Measurements from ENCODE around the gene SCGB1C1.
"Not testable (repeated sequence)": the region's sequence is repeated elsewhere in the genome, so short reads cannot be mapped to it uniquely, and the experiment has no call there.

Gene SCGB1C1

GRCh38 chr11:192674-193128 is at the start of gene SCGB1C1:
SCGB1C1 (plus strand) TSS chr11:193078; CDS start chr11:193100, 22 bp downstream.
- DNase-seq (ENCODE audit: low spot score) = not testable (repeated sequence)

- not testable (repeated sequence) for DNase-seq (ENCODE audit: low spot score)
Observed at GRCh38 chr11:180242-180641, 12.6 kb upstream of the SCGB1C1 start.

- not testable (repeated sequence) for DNase-seq (ENCODE audit: low spot score)
Observed at GRCh38 chr11:189200-189783, 3.6 kb upstream of the SCGB1C1 start.

- not testable (repeated sequence) for DNase-seq (ENCODE audit: low spot score)
Observed at GRCh38 chr11:189843-190311, 3.0 kb upstream of the SCGB1C1 start.

- DNase-seq (ENCODE audit: low spot score) = not testable (repeated sequence)
Observed at GRCh38 chr11:190546-190945, 2.3 kb upstream of the SCGB1C1 start.

GRCh38 chr11:191490-192478 is 1.1 kb upstream of the SCGB1C1 start:
- DNase-seq (ENCODE audit: low spot score) = not testable (repeated sequence)

GRCh38 chr11:193481-193880 is 603 bp downstream of the SCGB1C1 start:
- not testable (repeated sequence) for DNase-seq (ENCODE audit: low spot score)

GRCh38 chr11:196786-197731 is 4.2 kb downstream of the SCGB1C1 start:
- DNase-seq (ENCODE audit: low spot score) = no peak

- no peak for DNase-seq (ENCODE audit: low spot score)
Observed at GRCh38 chr11:197741-198235, 4.9 kb downstream of the SCGB1C1 start.

- DNase-seq (ENCODE audit: low spot score) = no peak
Observed at GRCh38 chr11:198236-198806, 5.4 kb downstream of the SCGB1C1 start.

GRCh38 chr11:199004-199581 is 6.2 kb downstream of the SCGB1C1 start:
- no peak for DNase-seq (ENCODE audit: low spot score)

GRCh38 chr11:199782-200181 is 6.9 kb downstream of the SCGB1C1 start:
- no peak for DNase-seq (ENCODE audit: low spot score)

GRCh38 chr11:200224-201003 is 7.5 kb downstream of the SCGB1C1 start:
- no peak for DNase-seq (ENCODE audit: low spot score)

- no peak for DNase-seq (ENCODE audit: low spot score)
Observed at GRCh38 chr11:201966-202365, 9.1 kb downstream of the SCGB1C1 start.

GRCh38 chr11:202490-202889 is 9.6 kb downstream of the SCGB1C1 start:
- no peak for DNase-seq (ENCODE audit: low spot score)

- no peak for DNase-seq (ENCODE audit: low spot score)
Observed at GRCh38 chr11:203056-203944, 10.4 kb downstream of the SCGB1C1 start.

- DNase-seq (ENCODE audit: low spot score) = no peak
Observed at GRCh38 chr11:203945-204586, 11.2 kb downstream of the SCGB1C1 start.

GRCh38 chr11:204587-205109 is 11.8 kb downstream of the SCGB1C1 start:
- DNase-seq (ENCODE audit: low spot score) = no peak

Measured in hematopoietic multipotent progenitor cell treated with erythropoietin and hydrocortisone succinate and interleukin-3 and kit ligand, for 15 days (in vitro differentiated cells).